Loucy (cell line): ENCODE measurements around the gene PITX2.

Experiments used
- EZH2phosphoT487 ChIP-seq: fragments of 200-600 bp; IDR thresholded peaks from 2 replicates; pipeline ENCODE4 v1.6.1; 2018; ENCODE audit warnings: antibody characterized with exemption, mild to moderate bottlenecking, moderate library complexity, borderline replicate concordance
- TF ChIP-seq, protein P1 (sequence below): fragments of 200-600 bp; sonication (generic); conservative IDR thresholded peaks from 2 replicates; pipeline ENCODE4 v1.5.1; 2014; ENCODE audit warnings: mild to moderate bottlenecking, antibody characterized with exemption, low read length

DNA sequence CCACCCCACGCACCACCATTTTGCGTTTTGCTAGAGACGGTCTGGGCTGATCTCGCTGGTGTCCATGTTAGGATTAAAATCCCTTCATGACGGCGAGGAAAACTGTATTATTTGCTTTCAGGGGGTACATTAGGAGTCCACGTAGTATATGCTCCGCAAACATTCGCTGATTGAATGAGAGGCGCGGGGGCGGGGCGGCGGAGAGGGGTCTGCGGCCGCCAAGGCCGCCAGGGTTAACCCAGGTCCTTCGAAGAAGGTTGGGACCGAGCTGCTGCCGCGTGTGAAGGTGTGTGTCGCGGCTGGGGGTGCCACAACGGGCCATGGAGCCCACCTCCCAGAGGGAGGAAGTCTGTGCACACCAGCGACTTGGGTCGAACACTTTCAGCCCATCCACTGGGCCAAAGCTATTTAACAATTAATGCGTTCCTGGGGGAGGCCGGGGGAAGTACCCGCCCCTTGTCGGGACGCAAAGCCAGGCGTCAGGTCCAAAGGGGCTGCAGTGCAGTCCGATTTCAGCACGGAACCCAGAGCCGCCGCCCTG is 6.4 kb upstream of the PITX2 start:
- TF ChIP-seq, protein P1, sequence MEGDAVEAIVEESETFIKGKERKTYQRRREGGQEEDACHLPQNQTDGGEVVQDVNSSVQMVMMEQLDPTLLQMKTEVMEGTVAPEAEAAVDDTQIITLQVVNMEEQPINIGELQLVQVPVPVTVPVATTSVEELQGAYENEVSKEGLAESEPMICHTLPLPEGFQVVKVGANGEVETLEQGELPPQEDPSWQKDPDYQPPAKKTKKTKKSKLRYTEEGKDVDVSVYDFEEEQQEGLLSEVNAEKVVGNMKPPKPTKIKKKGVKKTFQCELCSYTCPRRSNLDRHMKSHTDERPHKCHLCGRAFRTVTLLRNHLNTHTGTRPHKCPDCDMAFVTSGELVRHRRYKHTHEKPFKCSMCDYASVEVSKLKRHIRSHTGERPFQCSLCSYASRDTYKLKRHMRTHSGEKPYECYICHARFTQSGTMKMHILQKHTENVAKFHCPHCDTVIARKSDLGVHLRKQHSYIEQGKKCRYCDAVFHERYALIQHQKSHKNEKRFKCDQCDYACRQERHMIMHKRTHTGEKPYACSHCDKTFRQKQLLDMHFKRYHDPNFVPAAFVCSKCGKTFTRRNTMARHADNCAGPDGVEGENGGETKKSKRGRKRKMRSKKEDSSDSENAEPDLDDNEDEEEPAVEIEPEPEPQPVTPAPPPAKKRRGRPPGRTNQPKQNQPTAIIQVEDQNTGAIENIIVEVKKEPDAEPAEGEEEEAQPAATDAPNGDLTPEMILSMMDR = no peak
- no peak for TF ChIP-seq EZH2phosphoT487
